HL-60 (cell line): ENCODE data around the gene STYK1.
A peak's percentile ranks its signal among the peaks of the same experiment; 100 is the strongest.

Experiments
- DNase-seq, 2 experiments: peaks; one replicate each; pipeline ENCODE4 v3.0.0-alpha.2; 2010 to 2020; ENCODE audit warnings: low read depth in 1 of 2, low spot score in 1 of 2
- H3K27ac ChIP-seq: fragments of 250-450 bp; sonication (Bioruptor Pico); replicated peaks from 2 replicates; pipeline ENCODE4 v1.5.1; 2020; ENCODE audit warnings: mild to moderate bottlenecking, moderate library complexity
- H3K27me3 ChIP-seq: fragments of 250-450 bp; sonication (Bioruptor Pico); 2 replicates; pipeline ENCODE4 v1.5.1; 2021; ENCODE audit warnings: mild to moderate bottlenecking, moderate library complexity; ENCODE audit not compliant: insufficient read depth, poor library complexity, severe bottlenecking
- H3K4me3 ChIP-seq: replicated peaks from 2 replicates; pipeline ENCODE4 v1.5.1; 2011; ENCODE audit warnings: mild to moderate bottlenecking, control low read depth, low read length; ENCODE audit not compliant: insufficient read depth
- CTCF ChIP-seq: IDR thresholded peaks from one replicate; pipeline ENCODE4 v1.5.1; 2011; ENCODE audit warnings: low read length, control low read depth, inconsistent platforms; ENCODE audit not compliant: insufficient read depth
- GABPA ChIP-seq: IDR thresholded peaks from 2 replicates; pipeline ENCODE4 v1.6.1; 2012; ENCODE audit warnings: low read depth
- POLR2AphosphoS5 ChIP-seq: IDR thresholded peaks from 2 replicates; pipeline ENCODE4 v1.6.1; 2012; ENCODE audit warnings: low read depth
- SPI1 ChIP-seq: IDR thresholded peaks from 2 replicates; pipeline ENCODE4 v1.6.1; 2012; ENCODE audit warnings: low read depth, mild to moderate bottlenecking, borderline replicate concordance
- TF ChIP-seq, protein P1 (sequence below): IDR thresholded peaks from 2 replicates; pipeline ENCODE4 v1.6.1; 2012; ENCODE audit warnings: low read depth; ENCODE audit not compliant: insufficient replicate concordance

STYK1 gene

DNA sequence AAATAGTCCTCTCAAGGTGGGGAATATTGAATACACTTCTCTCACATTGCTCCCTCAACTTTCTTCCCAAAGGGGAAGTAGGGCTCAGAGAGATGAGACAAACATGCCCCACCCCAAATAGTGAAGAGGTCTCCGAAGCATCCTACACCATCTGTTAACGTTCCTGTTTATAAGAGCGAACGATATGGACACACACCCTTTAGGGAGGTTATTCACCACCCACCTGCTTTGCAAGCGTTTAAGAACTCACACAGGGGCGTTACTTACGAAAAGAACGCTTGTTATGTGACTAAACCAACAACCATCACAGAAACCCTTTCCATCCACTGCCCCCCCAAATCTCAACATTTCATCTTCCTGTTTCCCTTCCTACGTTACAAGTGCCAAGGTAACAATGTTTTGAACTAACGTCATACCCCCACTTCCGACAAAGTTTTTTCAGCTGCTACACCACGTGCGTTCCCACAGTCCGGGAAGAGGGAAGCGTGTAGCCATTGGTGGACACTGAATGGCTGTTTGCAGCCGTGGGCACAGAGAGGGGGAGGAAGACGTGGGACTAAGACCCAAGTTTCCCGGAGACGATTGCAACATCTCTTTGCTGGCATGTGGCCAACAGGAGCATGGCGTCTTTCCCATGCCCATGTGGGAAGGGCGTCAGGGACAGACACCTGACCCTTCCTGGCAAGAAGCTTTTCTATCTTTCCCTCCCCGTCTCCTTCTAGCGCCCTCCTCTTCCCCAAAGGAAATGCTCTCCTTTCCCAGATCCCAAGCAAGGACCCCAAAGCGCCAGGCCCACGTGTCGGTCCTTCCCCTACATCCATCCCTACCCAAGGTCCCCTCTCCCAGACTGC is 48.0 kb upstream of the STYK1 start:
- peak overlapping the region; percentile 94 for H3K27ac ChIP-seq
- TF ChIP-seq POLR2AphosphoS5 = peak; percentile 73
- no peak for TF ChIP-seq CTCF
- TF ChIP-seq, protein P1, sequence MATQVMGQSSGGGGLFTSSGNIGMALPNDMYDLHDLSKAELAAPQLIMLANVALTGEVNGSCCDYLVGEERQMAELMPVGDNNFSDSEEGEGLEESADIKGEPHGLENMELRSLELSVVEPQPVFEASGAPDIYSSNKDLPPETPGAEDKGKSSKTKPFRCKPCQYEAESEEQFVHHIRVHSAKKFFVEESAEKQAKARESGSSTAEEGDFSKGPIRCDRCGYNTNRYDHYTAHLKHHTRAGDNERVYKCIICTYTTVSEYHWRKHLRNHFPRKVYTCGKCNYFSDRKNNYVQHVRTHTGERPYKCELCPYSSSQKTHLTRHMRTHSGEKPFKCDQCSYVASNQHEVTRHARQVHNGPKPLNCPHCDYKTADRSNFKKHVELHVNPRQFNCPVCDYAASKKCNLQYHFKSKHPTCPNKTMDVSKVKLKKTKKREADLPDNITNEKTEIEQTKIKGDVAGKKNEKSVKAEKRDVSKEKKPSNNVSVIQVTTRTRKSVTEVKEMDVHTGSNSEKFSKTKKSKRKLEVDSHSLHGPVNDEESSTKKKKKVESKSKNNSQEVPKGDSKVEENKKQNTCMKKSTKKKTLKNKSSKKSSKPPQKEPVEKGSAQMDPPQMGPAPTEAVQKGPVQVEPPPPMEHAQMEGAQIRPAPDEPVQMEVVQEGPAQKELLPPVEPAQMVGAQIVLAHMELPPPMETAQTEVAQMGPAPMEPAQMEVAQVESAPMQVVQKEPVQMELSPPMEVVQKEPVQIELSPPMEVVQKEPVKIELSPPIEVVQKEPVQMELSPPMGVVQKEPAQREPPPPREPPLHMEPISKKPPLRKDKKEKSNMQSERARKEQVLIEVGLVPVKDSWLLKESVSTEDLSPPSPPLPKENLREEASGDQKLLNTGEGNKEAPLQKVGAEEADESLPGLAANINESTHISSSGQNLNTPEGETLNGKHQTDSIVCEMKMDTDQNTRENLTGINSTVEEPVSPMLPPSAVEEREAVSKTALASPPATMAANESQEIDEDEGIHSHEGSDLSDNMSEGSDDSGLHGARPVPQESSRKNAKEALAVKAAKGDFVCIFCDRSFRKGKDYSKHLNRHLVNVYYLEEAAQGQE = no peak
- peak; percentile 45 for TF ChIP-seq SPI1
- no peak for TF ChIP-seq GABPA
- H3K27me3 ChIP-seq = no peaks in the 10 kb centered on the region
- peak overlapping the region; percentile 54 for H3K4me3 ChIP-seq
- DNase-seq = peak; percentile 80 to 91

DNA sequence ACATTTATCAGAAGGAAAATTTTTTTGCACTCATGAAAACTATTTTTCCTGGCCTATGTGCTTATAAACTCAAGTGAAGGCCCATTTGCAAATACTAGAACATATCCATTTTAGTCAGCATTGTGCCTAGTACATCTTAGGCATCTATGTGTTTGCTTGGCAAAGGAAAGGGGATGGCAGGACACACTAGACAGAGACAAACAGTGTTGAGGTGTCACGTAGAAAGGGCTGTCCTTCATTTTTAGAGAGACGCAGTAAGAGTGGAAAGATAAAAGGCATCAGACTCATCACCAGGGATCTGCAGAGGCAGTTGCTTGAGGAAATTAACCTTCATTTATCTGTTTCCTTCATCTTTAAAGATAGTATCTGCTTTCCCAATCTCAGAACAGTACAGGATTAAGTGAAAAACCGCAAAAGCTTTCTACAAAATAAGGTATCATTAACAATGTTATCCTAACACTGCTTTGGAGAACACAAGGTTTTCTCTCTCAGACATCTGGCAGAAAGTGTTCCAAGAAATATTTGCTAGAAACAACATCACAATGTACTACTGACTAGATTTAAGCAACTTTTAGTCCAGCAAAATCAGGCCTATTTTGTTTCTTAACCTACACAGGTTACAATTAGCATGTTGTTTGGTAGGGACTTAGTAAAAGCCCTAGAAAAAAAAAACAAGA is 47.3 kb upstream of the STYK1 start:
- Histone ChIP-seq H3K27me3 (no peaks in the 10 kb centered on the region), H3K27ac (peak overlapping the region; percentile 94), H3K4me3 (peak overlapping the region; percentile 54)
- TF ChIP-seq, protein P1 = no peak
- TF ChIP-seq SPI1 = no peak
- no peak for TF ChIP-seq GABPA
- TF ChIP-seq POLR2AphosphoS5 = no peak
- TF ChIP-seq CTCF = no peak
- no peak for DNase-seq

DNA sequence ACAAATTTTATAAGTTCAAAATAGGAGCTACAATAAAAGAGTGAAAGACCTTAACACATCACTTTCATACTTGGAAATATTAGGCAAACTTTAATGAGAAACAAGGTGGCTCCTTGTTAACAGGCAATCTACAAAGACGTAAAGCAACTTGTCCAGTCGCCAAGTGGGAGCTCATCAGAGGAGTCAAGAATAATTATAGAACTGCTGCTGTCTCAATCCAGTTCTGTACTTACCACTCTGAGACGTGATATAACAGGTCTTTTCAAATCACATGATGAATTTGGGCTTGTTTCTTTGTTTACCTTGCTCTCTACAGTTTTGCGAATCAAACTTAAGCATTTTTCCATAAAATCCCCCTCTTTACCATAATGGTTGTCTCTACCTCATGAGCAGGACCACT is 45.6 kb upstream of the STYK1 start:
- Histone ChIP-seq H3K4me3 (no peak overlapping the region), H3K27ac (no peak overlapping the region), H3K27me3 (no peaks in the 10 kb centered on the region)
- TF ChIP-seq POLR2AphosphoS5 (no peak), GABPA (no peak), CTCF (no peak), SPI1 (no peak)
- TF ChIP-seq, protein P1 = no peak
- no peak for DNase-seq
